Parathyroid adenoma (tissue), 2 donors: ENCODE data around the gene DKK3.

ENCODE experiments used
- H2AFZ ChIP-seq: fragments of 300-600 bp; sonication (generic); one replicate; pipeline ENCODE4 v1.7.0; 2017; ENCODE audit warnings: antibody characterized with exemption, mild to moderate bottlenecking
- H3K27ac ChIP-seq: fragments of 300-600 bp; sonication (generic); one replicate; pipeline ENCODE4 v1.7.0; 2017
- H3K27me3 ChIP-seq: fragments of 300-600 bp; sonication (generic); one replicate; pipeline ENCODE4 v1.7.0; 2017; ENCODE audit warnings: low read length; ENCODE audit not compliant: control insufficient read depth, insufficient read depth
- H3K36me3 ChIP-seq: fragments of 300-600 bp; sonication (generic); one replicate; pipeline ENCODE4 v1.7.0; 2017; ENCODE audit warnings: low read length; ENCODE audit not compliant: control insufficient read depth, insufficient read depth
- H3K4me1 ChIP-seq: fragments of 300-600 bp; sonication (generic); one replicate; pipeline ENCODE4 v1.7.0; 2017; ENCODE audit warnings: control low read depth
- H3K4me2 ChIP-seq: fragments of 300-600 bp; sonication (generic); one replicate; pipeline ENCODE4 v1.7.0; 2017; ENCODE audit warnings: low read length
- H3K4me3 ChIP-seq: fragments of 300-600 bp; sonication (generic); one replicate; pipeline ENCODE4 v1.7.0; 2017; ENCODE audit warnings: low read depth, low read length
- H3K79me2 ChIP-seq: fragments of 300-600 bp; sonication (generic); one replicate; pipeline ENCODE4 v1.7.0; 2017; ENCODE audit warnings: control low read depth
- H3K9ac ChIP-seq: fragments of 300-600 bp; sonication (generic); one replicate; pipeline ENCODE4 v1.7.0; 2017; ENCODE audit warnings: mild to moderate bottlenecking
- H3K9me3 ChIP-seq: fragments of 300-600 bp; sonication (generic); one replicate; pipeline ENCODE4 v1.7.0; 2017; ENCODE audit warnings: low read length; ENCODE audit not compliant: control insufficient read depth
- TF ChIP-seq, protein P1 (sequence below): fragments of 300-600 bp; sonication (generic); IDR thresholded peaks from one replicate; pipeline ENCODE4 v1.7.0; 2017; ENCODE audit warnings: antibody characterized with exemption, mild to moderate bottlenecking
- donor health status: primary hyperparathyroidism.

Gene DKK3

DNA sequence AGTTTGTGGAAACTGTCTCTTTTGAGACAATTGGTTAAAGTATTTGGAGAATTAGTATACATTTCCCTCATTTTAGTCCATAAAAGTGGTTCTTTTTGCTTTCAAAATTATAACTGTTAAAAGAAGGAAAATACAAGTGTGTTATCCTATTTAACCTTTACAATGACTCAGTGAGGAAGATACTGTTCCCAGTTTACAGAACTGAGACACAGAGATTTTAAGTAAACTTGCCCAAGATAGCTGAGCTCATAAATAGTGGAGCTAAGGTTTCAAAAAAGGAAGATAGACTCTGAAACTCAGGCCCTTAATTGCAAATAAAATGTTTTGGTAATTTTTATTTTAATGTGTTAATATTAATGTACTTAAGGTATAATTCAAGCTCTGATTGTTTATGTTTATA is 58.9 kb downstream of the DKK3 start:
- Histone ChIP-seq H3K9me3 (no peaks in the 10 kb centered on the region), H3K79me2 (no peaks in the 10 kb centered on the region), H3K4me1 (no peaks in the 10 kb centered on the region), H3K36me3 (no peaks in the 10 kb centered on the region), H3K4me2 (no peak overlapping the region), H2AFZ (no peak overlapping the region), H3K9ac (no peak overlapping the region), H3K4me3 (no peak overlapping the region), H3K27me3 (no peaks in the 10 kb centered on the region), H3K27ac (no peak overlapping the region)
- TF ChIP-seq, protein P1, sequence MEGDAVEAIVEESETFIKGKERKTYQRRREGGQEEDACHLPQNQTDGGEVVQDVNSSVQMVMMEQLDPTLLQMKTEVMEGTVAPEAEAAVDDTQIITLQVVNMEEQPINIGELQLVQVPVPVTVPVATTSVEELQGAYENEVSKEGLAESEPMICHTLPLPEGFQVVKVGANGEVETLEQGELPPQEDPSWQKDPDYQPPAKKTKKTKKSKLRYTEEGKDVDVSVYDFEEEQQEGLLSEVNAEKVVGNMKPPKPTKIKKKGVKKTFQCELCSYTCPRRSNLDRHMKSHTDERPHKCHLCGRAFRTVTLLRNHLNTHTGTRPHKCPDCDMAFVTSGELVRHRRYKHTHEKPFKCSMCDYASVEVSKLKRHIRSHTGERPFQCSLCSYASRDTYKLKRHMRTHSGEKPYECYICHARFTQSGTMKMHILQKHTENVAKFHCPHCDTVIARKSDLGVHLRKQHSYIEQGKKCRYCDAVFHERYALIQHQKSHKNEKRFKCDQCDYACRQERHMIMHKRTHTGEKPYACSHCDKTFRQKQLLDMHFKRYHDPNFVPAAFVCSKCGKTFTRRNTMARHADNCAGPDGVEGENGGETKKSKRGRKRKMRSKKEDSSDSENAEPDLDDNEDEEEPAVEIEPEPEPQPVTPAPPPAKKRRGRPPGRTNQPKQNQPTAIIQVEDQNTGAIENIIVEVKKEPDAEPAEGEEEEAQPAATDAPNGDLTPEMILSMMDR, result no peak

DNA sequence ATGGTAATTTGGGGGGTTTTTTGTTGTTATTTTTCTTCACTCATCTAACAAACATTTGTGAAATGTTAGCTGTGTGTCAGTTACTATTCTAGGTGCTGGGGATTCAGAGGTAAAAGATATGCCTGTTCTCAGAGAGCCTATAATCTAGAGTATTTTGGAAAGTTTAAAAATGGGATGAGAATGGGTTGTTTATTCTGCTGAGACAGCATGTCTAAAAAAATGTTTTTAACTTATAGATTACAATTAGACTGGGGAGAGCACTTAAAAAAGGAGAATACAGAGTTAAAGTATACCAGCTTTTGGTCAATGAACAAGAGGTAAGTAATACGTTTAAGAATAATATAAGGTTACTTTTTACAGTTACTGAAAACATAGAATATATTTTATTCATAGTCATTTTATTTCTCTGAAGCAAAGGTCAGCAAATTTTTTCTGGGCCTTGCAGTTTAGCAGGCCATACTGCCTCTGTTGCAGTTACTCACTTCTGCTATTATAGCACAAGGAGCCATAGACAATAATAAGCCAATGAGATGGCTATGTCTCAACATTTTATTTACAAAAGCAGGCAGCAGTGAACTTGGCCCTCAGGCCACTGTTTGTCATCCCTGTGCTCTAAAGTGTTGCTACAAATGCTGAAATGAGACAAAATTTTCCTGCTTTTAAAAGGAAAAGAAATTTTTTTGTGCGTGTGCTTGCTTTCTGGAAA is 60.0 kb downstream of the DKK3 start:
- Histone ChIP-seq H3K4me2 (no peak overlapping the region), H3K27me3 (no peaks in the 10 kb centered on the region), H3K36me3 (no peaks in the 10 kb centered on the region), H2AFZ (no peak overlapping the region), H3K4me3 (no peak overlapping the region), H3K9me3 (no peaks in the 10 kb centered on the region), H3K9ac (no peak overlapping the region), H3K27ac (no peak overlapping the region), H3K4me1 (no peaks in the 10 kb centered on the region), H3K79me2 (no peaks in the 10 kb centered on the region)
- TF ChIP-seq, protein P1, result no peak

DNA sequence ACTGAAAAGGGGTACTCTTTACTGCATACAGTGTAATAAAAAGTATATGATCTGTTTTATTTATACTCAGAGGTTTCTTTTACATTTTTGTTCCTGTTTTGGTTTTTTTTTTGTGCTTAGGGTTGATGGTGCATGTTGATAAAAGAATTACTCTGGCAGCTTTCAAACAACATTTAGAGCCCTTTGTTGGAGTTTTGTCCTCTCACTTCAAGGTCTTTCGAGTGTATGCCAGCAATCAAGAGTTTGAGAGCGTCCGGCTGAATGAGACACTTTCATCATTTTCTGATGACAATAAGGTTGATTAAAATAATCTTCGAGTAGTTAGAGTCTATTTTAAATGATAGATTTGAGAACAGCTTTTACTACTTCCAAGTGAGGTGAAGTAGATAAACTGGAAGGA is 60.6 kb downstream of the DKK3 start:
- no peak overlapping the region for H3K27ac ChIP-seq

DNA sequence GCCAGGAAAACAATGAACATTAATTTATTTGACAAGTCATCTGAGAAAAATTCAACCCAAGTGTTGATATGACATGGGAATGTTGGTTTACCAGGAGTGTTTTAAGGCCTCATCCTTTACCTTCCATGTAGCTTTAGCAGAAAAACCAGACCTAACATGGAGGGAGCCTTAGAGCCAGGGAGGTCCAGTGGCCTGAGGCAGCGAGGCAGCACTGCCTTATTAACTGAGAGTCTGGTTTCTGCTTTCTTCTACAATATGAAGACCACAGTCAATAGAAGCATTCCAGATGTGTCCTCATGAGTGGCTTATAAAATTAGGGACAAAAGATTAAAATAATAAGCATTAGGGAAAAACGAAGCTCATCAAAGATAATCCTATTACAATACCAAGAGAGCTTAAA is 61.5 kb downstream of the DKK3 start:
- TF ChIP-seq, protein P1, result no peak
- Histone ChIP-seq H3K9ac (no peak overlapping the region), H3K79me2 (no peaks in the 10 kb centered on the region), H3K36me3 (no peaks in the 10 kb centered on the region), H3K27me3 (no peaks in the 10 kb centered on the region), H3K27ac (no peak overlapping the region), H3K4me3 (no peak overlapping the region), H2AFZ (no peak overlapping the region), H3K4me1 (no peaks in the 10 kb centered on the region), H3K9me3 (no peaks in the 10 kb centered on the region), H3K4me2 (no peak overlapping the region)

More for the DNA sequence above, 60.6 kb downstream of the DKK3 start:
- Histone ChIP-seq H3K4me1 (no peaks in the 10 kb centered on the region), H2AFZ (no peak overlapping the region), H3K4me3 (no peak overlapping the region), H3K9ac (no peak overlapping the region), H3K4me2 (no peak overlapping the region), H3K79me2 (no peaks in the 10 kb centered on the region), H3K9me3 (no peaks in the 10 kb centered on the region), H3K27me3 (no peaks in the 10 kb centered on the region), H3K36me3 (no peaks in the 10 kb centered on the region)
- TF ChIP-seq, protein P1, result no peak

DNA sequence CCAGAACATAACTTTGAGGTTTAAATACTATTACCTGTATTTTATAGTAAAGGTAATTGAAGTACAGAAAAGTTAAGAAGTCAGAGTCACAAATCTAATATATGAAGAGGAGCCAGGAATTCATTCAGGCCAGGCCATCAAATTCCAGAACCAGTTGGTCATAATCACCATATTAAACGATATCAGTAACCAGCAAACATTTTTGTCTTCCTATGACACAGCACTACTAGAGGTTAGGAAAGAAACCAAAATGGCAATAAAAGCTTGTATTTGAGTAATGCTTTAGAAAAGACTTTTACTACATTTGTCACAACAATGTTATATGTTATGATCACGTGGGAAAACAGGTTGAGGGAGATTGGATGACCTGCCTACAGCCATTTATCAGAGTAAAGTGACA is 62.2 kb downstream of the DKK3 start:
- Histone ChIP-seq H2AFZ (no peak overlapping the region), H3K9ac (no peak overlapping the region), H3K36me3 (no peaks in the 10 kb centered on the region), H3K4me1 (no peaks in the 10 kb centered on the region), H3K9me3 (no peaks in the 10 kb centered on the region), H3K27me3 (no peaks in the 10 kb centered on the region), H3K27ac (no peak overlapping the region), H3K4me2 (no peak overlapping the region), H3K79me2 (no peaks in the 10 kb centered on the region), H3K4me3 (no peak overlapping the region)
- TF ChIP-seq, protein P1, result no peak
